A549 (cell line): Measurements from ENCODE around the gene DYNLT4. TPM values are rescaled to one million over a fixed set of nuclear protein-coding genes. Genes with fewer than 3 reads are reported as not detected.
"Not testable (repeated sequence)": the region's sequence is repeated elsewhere in the genome, so short reads cannot be mapped to it uniquely, and the experiment has no call there.

Experiments used
- ATAC-seq, 2 experiments: fragments of 200-7000 bp in 1 of 2; fragments of >200 bp in 1 of 2; cut with Nextera tagmentation in 1 of 2; cut with Tn5 transposase in 1 of 2; 3 replicates each; pipeline versions ENCODE4 v1.8.0 to v1.9.1; 2018 to 2020; ENCODE audit warnings: mild to moderate bottlenecking in 1 of 2, moderate library complexity in 1 of 2
- CTCF ChIA-PET: fragments of 300-600 bp; sonication (Branson Sonifier 250); formaldehyde crosslinking; extraction: SDS; loops from one replicate; lab custom pipeline; 2021; ENCODE audit warnings: antibody characterized with exemption, inconsistent platforms; lab: Yijun Ruan, JAX
- POLR2A ChIA-PET: fragments of 350-600 bp; formaldehyde crosslinking; extraction: SDS; loops from one replicate; lab custom pipeline; 2021; ENCODE audit warnings: antibody characterized with exemption, inconsistent platforms; lab: Yijun Ruan, JAX
- DNase-seq, 2 experiments: peaks; one replicate each; pipeline versions ENCODE4 v3.0.0 to v3.0.0-alpha.2; 2011 to 2016; ENCODE audit warnings: low read depth in 1 of 2, low spot score in 1 of 2
- FAIRE-seq: peaks from 2 replicates; lab custom pipeline; 2011; peaks lifted over from hg19 to GRCh38; lab: Jason Lieb, UNC
- H3K27ac ChIP-seq, 2 experiments: fragments of >200 bp; sonication (Bioruptor Twin); formaldehyde crosslinking; 3 replicates each; pipeline ENCODE4 v1.5.1; 2016 to 2017
- H3K4me1 ChIP-seq: fragments of >200 bp; sonication (Bioruptor Twin); formaldehyde crosslinking; 3 replicates; pipeline ENCODE4 v1.6.1; 2016
- H3K4me2 ChIP-seq: fragments of >200 bp; sonication (Bioruptor Twin); formaldehyde crosslinking; 3 replicates; pipeline ENCODE4 v1.6.1; 2016
- H3K4me3 ChIP-seq: fragments of >200 bp; sonication (Bioruptor Twin); formaldehyde crosslinking; 3 replicates; pipeline ENCODE4 v1.5.1; 2016
- H3K9me3 ChIP-seq: fragments of >200 bp; sonication (Bioruptor Twin); formaldehyde crosslinking; 3 replicates; pipeline ENCODE4 v1.6.1; 2016
- CBX8 ChIP-seq: fragments of 200-600 bp; sonication (generic); IDR thresholded peaks from 2 replicates; pipeline ENCODE4 v1.6.1; 2016
- ESRRA ChIP-seq: fragments of 150-350 bp; IDR thresholded peaks from 2 replicates; pipeline ENCODE4 v1.6.1; 2014; ENCODE audit warnings: mild to moderate bottlenecking, low read length, borderline replicate concordance
- FOSL2 ChIP-seq, 2 experiments: fragments of 450-650 bp in 1 of 2; fragments of >200 bp in 1 of 2; sonication (Bioruptor Twin) in 1 of 2; formaldehyde crosslinking; IDR thresholded peaks; 2 replicates each; pipeline versions ENCODE4 v1.5.0 to v1.6.1; 2016 to 2020; ENCODE audit warnings: mild to moderate bottlenecking in 1 of 2, moderate library complexity in 1 of 2
- FOXS1 ChIP-seq: fragments of 250-450 bp; sonication (Bioruptor Pico); IDR thresholded peaks from 2 replicates; pipeline ENCODE4 v1.5.0; 2020; ENCODE audit warnings: mild to moderate bottlenecking, moderate library complexity
- NFE2L2 ChIP-seq: fragments of 150-350 bp; conservative IDR thresholded peaks from 2 replicates; pipeline ENCODE4 v1.6.1; 2014; ENCODE audit warnings: low read length
- NR3C1 ChIP-seq: fragments of >200 bp; sonication (Bioruptor Twin); formaldehyde crosslinking; IDR thresholded peaks from 3 replicates; pipeline ENCODE4 v1.6.1; 2017
- POLR2A ChIP-seq: IDR thresholded peaks from 2 replicates; pipeline ENCODE4 v1.6.1; 2012; ENCODE audit warnings: mild to moderate bottlenecking, low read length
- POLR2AphosphoS2 ChIP-seq: conservative IDR thresholded peaks from 2 replicates; pipeline ENCODE4 v1.6.1; 2012; ENCODE audit warnings: low read length, improper control_type of control experiment, inconsistent platforms
- RARB ChIP-seq: fragments of 250-450 bp; sonication (Bioruptor Pico); IDR thresholded peaks from 2 replicates; pipeline ENCODE4 v1.8.0; 2021; ENCODE audit warnings: mild to moderate bottlenecking, moderate library complexity
- RFX5 ChIP-seq: fragments of 450-650 bp; IDR thresholded peaks from 2 replicates; pipeline ENCODE4 v1.7.1; 2014; ENCODE audit warnings: antibody characterized with exemption, mild to moderate bottlenecking, moderate library complexity
- RNF2 ChIP-seq: fragments of 200-600 bp; sonication (generic); IDR thresholded peaks from 2 replicates; pipeline ENCODE4 v1.6.1; 2016; ENCODE audit warnings: low read depth, mild to moderate bottlenecking, antibody characterized with exemption, moderate library complexity, borderline replicate concordance
- TP53 ChIP-seq: fragments of 250-450 bp; sonication (Bioruptor Pico); IDR thresholded peaks from 2 replicates; pipeline ENCODE4 v1.5.0; 2021; ENCODE audit warnings: mild to moderate bottlenecking, moderate library complexity
- ZFP36 ChIP-seq: fragments of 450-650 bp; IDR thresholded peaks from 2 replicates; pipeline ENCODE4 v1.6.1; 2014; ENCODE audit warnings: borderline replicate concordance; ENCODE audit not compliant: partially characterized antibody
- WGBS: methylation state at CpG from one replicate; pipeline ENCODE4 v1.1.6; 2017; ENCODE audit errors: missing lambda C conversion rate; 5-methylcytosine and 5-hydroxymethylcytosine counted together
- polyA plus RNA-seq, 4 experiments: library from polyadenylated mRNA; depleted of rRNA in 3 of 4; stranded (reverse); fragments of >200 nt; fragmentation: RNase III in 1 of 4; extraction: RNeasy Plus Mini Kit Qiagen cat#74134 plus additional on column Dnase treatment in 1 of 4; gene quantifications; 2 replicates in 3 of 4; 3 replicates in 1 of 4; pipeline ENCODE4 v1.2.3, GENCODE V29; 2011 to 2017
- TF ChIP-seq, protein P1 (sequence below): fragments of >200 bp; sonication (Bioruptor Twin); formaldehyde crosslinking; IDR thresholded peaks from 3 replicates; pipeline ENCODE4 v1.5.1; 2016
- TF ChIP-seq, protein P2 (sequence below): fragments of 200-600 bp; sonication (generic); IDR thresholded peaks from 2 replicates; pipeline ENCODE4 v1.6.1; 2016; ENCODE audit warnings: antibody characterized with exemption, mild to moderate bottlenecking, moderate library complexity
- TF ChIP-seq, protein P3 (sequence below): fragments of >200 bp; sonication (Bioruptor Twin); formaldehyde crosslinking; IDR thresholded peaks from 3 replicates; pipeline ENCODE4 v1.6.1; 2016
- TF ChIP-seq, protein P4 (sequence below): IDR thresholded peaks from 2 replicates; pipeline ENCODE4 v1.6.1; 2012
- TF ChIP-seq, protein P5 (sequence below): IDR thresholded peaks from 2 replicates; pipeline ENCODE4 v1.6.1; 2012; ENCODE audit warnings: low read depth, borderline replicate concordance

The DYNLT4 gene
- polyA plus RNA-seq, 2 of the 4 experiments (the other 2 are of a cell fraction) = 0.12 to 0.21 TPM

DNA sequence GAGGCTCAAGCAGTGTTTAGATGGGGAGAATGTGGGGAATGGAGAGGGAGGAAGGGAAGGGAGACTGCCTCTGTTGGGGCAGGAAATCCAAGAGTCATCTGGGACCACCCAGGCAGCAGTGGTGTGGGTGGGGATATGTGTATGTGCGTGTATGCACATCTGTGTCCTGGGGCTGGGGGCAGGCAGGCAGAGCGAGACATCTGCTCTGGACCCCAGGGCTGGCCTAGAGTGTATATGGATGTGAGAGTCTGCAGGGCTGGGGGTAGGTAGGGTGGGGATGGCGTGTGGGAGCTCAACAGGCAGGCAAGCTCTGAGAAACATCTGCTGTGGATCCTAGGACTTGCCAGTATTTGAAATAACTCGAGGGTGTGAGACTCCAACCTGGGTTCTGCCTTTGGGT lies 32.4 kb upstream of the DYNLT4 start:
- H3K27ac ChIP-seq = no peak overlapping the region
- no peaks in the 10 kb centered on the region for H3K9me3 ChIP-seq
- ATAC-seq (no peak), FAIRE-seq (no peak), DNase-seq (no peak)
- peaks cover 3% of the 10 kb centered on the region; the same call in 1 of the 3 replicates for H3K4me1 ChIP-seq
- H3K4me3 ChIP-seq = no peak overlapping the region
- no peak overlapping the region for H3K4me2 ChIP-seq
- ChIA-PET POLR2A (no interaction called here), CTCF (interaction anchor here (0.6 to 0.9 kb wide), 2 partner anchors 52 to 653 kb away, joined by 3 read pairs; no protein-coding TSS in a partner anchor)
- TF ChIP-seq, protein P1, sequence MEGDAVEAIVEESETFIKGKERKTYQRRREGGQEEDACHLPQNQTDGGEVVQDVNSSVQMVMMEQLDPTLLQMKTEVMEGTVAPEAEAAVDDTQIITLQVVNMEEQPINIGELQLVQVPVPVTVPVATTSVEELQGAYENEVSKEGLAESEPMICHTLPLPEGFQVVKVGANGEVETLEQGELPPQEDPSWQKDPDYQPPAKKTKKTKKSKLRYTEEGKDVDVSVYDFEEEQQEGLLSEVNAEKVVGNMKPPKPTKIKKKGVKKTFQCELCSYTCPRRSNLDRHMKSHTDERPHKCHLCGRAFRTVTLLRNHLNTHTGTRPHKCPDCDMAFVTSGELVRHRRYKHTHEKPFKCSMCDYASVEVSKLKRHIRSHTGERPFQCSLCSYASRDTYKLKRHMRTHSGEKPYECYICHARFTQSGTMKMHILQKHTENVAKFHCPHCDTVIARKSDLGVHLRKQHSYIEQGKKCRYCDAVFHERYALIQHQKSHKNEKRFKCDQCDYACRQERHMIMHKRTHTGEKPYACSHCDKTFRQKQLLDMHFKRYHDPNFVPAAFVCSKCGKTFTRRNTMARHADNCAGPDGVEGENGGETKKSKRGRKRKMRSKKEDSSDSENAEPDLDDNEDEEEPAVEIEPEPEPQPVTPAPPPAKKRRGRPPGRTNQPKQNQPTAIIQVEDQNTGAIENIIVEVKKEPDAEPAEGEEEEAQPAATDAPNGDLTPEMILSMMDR = no peak
- TF ChIP-seq POLR2A (no peak), POLR2AphosphoS2 (no peak), CBX8 (no peak), FOXS1 (CRISPR knock-in tag) (no peak), NR3C1 (no peak), ZFP36 (no peak), ESRRA (no peak), RNF2 (no peak), RFX5 (no peak), TP53 (CRISPR knock-in tag) (no peak), FOSL2 (IDR thresholded peaks at IDR 0.05) (no peak), FOSL2 (CRISPR knock-in tag; IDR thresholded peaks at IDR 0.05) (no peak), NFE2L2 (no peak), RARB (CRISPR knock-in tag) (no peak)
- TF ChIP-seq, protein P2, sequence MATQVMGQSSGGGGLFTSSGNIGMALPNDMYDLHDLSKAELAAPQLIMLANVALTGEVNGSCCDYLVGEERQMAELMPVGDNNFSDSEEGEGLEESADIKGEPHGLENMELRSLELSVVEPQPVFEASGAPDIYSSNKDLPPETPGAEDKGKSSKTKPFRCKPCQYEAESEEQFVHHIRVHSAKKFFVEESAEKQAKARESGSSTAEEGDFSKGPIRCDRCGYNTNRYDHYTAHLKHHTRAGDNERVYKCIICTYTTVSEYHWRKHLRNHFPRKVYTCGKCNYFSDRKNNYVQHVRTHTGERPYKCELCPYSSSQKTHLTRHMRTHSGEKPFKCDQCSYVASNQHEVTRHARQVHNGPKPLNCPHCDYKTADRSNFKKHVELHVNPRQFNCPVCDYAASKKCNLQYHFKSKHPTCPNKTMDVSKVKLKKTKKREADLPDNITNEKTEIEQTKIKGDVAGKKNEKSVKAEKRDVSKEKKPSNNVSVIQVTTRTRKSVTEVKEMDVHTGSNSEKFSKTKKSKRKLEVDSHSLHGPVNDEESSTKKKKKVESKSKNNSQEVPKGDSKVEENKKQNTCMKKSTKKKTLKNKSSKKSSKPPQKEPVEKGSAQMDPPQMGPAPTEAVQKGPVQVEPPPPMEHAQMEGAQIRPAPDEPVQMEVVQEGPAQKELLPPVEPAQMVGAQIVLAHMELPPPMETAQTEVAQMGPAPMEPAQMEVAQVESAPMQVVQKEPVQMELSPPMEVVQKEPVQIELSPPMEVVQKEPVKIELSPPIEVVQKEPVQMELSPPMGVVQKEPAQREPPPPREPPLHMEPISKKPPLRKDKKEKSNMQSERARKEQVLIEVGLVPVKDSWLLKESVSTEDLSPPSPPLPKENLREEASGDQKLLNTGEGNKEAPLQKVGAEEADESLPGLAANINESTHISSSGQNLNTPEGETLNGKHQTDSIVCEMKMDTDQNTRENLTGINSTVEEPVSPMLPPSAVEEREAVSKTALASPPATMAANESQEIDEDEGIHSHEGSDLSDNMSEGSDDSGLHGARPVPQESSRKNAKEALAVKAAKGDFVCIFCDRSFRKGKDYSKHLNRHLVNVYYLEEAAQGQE = no peak
- TF ChIP-seq, protein P3, sequence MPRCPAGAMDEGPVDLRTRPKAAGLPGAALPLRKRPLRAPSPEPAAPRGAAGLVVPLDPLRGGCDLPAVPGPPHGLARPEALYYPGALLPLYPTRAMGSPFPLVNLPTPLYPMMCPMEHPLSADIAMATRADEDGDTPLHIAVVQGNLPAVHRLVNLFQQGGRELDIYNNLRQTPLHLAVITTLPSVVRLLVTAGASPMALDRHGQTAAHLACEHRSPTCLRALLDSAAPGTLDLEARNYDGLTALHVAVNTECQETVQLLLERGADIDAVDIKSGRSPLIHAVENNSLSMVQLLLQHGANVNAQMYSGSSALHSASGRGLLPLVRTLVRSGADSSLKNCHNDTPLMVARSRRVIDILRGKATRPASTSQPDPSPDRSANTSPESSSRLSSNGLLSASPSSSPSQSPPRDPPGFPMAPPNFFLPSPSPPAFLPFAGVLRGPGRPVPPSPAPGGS = no peak
- TF ChIP-seq, protein P4, sequence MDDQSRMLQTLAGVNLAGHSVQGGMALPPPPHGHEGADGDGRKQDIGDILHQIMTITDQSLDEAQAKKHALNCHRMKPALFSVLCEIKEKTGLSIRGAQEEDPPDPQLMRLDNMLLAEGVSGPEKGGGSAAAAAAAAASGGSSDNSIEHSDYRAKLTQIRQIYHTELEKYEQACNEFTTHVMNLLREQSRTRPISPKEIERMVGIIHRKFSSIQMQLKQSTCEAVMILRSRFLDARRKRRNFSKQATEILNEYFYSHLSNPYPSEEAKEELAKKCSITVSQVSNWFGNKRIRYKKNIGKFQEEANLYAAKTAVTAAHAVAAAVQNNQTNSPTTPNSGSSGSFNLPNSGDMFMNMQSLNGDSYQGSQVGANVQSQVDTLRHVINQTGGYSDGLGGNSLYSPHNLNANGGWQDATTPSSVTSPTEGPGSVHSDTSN = no peak
- TF ChIP-seq, protein P5, sequence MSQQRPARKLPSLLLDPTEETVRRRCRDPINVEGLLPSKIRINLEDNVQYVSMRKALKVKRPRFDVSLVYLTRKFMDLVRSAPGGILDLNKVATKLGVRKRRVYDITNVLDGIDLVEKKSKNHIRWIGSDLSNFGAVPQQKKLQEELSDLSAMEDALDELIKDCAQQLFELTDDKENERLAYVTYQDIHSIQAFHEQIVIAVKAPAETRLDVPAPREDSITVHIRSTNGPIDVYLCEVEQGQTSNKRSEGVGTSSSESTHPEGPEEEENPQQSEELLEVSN = no peak
- 68% methylated on average over 4 of the region's 4 CpGs for WGBS

DNA sequence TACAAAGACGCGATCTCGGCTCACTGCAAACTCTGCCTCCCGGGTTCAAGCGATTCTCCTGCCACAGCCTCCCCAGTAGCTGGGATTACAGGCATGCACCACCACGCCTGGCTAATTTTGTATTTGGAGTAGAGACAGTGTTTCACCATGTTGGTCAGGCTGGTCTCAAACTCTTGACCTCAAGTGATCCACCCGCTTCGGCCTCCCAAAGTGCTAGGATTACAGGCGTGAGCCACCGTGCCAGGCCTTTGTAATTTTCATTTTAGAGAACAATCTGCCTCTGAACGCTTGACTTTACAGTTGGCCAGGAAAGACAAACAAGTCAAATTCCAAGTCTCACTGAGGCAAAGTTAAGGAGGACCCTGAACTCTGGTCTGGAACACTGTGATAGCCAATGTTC lies 31.1 kb upstream of the DYNLT4 start:
- H3K27ac ChIP-seq, H3K4me3 ChIP-seq, H3K9me3 ChIP-seq, ATAC-seq, FAIRE-seq, DNase-seq, POLR2A ChIA-PET, H3K4me2 ChIP-seq, H3K4me1 ChIP-seq: not testable (repeated sequence)
- CTCF ChIA-PET = interaction anchor here (0.6 to 2.7 kb wide), 2 partner anchors 11 to 656 kb away, joined by 4 to 14 read pairs; no protein-coding TSS in a partner anchor
- 92% methylated on average over 10 of the region's 11 CpGs for WGBS
